ENCODE results near the gene TNS1. TPM values are rescaled to one million over a fixed set of nuclear protein-coding genes. Genes with fewer than 3 reads are reported as not detected.

The TNS1 gene
- total RNA-seq, 4 donors from 2014 or later, result 23.1 to 156 (median 81.1) TPM

DNA sequence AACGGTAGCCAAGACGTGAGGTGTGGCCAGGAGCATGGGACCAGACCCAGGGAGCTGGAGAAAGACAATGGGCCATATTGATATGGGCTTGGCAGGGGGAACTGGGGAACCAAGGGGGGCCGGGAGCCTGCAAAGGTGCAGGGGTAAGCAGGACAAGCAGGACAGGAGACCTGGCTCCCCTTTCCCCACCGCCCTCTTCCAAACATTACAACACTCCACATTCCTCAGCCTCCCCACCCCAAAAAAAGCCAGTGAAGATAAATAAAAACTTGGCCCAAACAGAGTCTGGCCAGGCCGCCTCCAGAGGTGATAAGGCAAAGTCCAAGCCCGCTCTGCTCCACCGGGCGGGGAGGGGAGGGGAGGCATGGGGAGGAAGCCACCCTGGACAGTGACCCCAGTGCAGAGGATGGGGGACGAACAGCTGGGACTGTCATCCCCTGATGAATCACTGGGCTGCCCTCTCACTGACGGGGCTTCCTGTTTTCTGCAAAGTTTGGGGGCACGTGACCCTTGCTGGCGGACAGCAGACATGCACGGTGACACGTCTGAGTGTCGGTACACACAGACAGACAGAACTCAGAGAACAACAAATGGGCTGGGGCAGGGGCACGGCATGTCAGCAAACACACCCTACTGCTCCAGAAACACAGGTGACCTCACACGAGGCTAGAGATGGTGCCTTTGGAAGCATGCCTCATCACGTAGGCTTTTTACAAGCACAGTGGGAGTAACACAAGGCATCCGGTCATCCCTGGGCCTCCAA, 100.2 kb downstream of the TNS1 start:
- peaks cover 0 to 6% (median 0%) of the 10 kb centered on the region in 3 donors for H3K36me3 ChIP-seq
- H3K27me3 ChIP-seq, result no peaks in the 10 kb centered on the region
- no peak for TF ChIP-seq POLR2A (IDR thresholded peaks at IDR 0.05)
- TF ChIP-seq, protein P1, sequence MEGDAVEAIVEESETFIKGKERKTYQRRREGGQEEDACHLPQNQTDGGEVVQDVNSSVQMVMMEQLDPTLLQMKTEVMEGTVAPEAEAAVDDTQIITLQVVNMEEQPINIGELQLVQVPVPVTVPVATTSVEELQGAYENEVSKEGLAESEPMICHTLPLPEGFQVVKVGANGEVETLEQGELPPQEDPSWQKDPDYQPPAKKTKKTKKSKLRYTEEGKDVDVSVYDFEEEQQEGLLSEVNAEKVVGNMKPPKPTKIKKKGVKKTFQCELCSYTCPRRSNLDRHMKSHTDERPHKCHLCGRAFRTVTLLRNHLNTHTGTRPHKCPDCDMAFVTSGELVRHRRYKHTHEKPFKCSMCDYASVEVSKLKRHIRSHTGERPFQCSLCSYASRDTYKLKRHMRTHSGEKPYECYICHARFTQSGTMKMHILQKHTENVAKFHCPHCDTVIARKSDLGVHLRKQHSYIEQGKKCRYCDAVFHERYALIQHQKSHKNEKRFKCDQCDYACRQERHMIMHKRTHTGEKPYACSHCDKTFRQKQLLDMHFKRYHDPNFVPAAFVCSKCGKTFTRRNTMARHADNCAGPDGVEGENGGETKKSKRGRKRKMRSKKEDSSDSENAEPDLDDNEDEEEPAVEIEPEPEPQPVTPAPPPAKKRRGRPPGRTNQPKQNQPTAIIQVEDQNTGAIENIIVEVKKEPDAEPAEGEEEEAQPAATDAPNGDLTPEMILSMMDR (IDR thresholded peaks at IDR 0.05), result no peak
- DNase-seq, result peak in 2 of 3 donors; percentile 43 to 83
- H3K27ac ChIP-seq, result peak overlapping the region; percentile 66 to 92 (median 80)
- H3K4me1 ChIP-seq, result peaks cover 0 to 82% (median 2%) of the 10 kb centered on the region in 4 donors
- peak overlapping the region in 1 of 4 donors; percentile 14 for H3K4me3 ChIP-seq
- H3K9me3 ChIP-seq, result no peaks in the 10 kb centered on the region

DNA sequence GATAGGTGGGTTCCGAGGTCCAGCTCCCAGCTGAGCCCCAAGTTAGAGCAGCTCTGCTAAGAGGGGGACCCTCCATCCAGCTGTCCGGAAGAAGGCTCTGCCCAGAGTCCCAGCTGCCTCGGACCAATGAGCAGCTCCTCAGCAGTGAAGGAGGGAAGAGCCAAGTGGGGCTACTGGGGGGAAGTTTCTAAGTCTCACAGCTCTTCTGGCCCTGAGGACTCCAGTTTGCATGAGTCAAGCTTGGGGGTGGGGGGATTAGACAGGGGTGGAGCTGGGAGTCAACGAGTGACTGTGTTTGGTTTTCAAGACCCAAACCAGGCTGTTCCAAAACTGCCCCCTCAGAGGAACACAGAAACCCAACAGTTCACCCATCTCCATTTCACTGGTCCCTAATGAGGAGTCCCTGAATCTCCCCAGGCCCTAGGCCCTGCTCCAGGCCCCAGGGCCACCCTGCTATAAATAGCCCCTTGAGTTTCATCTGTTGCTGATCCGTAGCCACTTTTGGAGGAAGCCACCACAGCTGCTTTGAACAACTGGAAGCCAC, 100.9 kb downstream of the TNS1 start:
- Histone ChIP-seq H3K4me3 (no peak overlapping the region), H3K27ac (peak overlapping the region; percentile 66 to 92 (median 80)), H3K9me3 (no peaks in the 10 kb centered on the region), H3K27me3 (no peaks in the 10 kb centered on the region), H3K4me1 (peaks cover 0 to 75% (median 2%) of the 10 kb centered on the region in 4 donors), H3K36me3 (peaks cover 0 to 12% (median 0%) of the 10 kb centered on the region in 3 donors)
- no peak for DNase-seq
- no peak for TF ChIP-seq POLR2A (IDR thresholded peaks at IDR 0.05)
- TF ChIP-seq, protein P1 (IDR thresholded peaks at IDR 0.05), result no peak

DNA sequence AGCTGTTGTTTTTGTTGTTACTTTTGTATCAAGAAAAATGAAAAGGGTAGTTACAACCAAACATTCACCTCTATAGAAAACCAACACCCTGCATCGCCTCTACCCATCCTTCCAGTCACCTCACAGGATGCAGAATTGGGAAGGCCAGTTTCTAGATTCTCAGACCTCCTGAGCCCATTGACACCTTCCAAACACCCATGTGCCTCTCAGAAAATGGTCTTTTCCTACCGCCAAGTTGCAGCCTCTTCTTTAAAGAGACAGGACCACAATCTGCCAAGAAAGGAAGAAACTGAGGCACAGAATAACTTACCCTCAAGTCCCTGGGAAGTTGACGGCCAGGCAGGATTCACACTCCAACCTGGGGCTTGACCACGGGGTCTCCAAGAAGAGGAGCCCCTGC, 101.4 kb downstream of the TNS1 start:
- Histone ChIP-seq H3K4me1 (peaks cover 0 to 72% (median 2%) of the 10 kb centered on the region in 4 donors), H3K4me3 (no peak overlapping the region)
- TF ChIP-seq, protein P1 (IDR thresholded peaks at IDR 0.05), result no peak
- no peak for TF ChIP-seq POLR2A (IDR thresholded peaks at IDR 0.05)

DNA sequence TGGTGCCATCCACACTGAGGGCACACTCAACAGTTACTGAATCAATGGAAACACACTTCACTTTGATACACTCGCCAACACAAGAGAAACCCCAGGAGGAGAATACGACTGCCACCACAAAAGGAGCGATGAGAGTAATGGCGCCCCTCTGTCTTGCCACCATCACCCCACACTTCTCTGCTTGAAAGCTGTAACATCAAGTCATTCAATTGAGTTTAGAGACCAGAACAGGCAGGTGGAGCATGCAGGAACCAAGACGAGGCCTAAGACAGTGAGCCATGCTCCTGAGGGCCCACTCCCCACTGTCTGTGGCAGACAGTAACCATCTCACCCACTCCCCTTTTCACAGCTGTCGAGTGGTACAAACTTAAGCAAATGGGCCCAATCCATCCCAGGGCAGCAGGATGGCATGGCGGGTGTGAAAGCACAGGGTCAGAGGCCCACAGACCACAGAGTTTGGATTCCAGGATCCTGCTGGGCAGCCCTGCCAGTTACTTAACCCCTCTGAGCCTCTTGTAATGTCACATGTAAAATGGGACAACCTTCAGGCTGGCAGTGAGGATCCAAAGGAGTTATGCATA, 101.9 kb downstream of the TNS1 start:
- Histone ChIP-seq H3K27ac (peak overlapping the region in 3 of 4 donors; percentile 7 to 92 (median 86)), H3K4me1 (peaks cover 0 to 67% (median 2%) of the 10 kb centered on the region in 4 donors), H3K36me3 (peaks cover 0 to 20% (median 0%) of the 10 kb centered on the region in 3 donors), H3K4me3 (no peak overlapping the region), H3K27me3 (no peaks in the 10 kb centered on the region), H3K9me3 (no peaks in the 10 kb centered on the region)
- TF ChIP-seq, protein P1 (IDR thresholded peaks at IDR 0.05), result no peak
- no peak for TF ChIP-seq POLR2A (IDR thresholded peaks at IDR 0.05)
- no peak for DNase-seq

More for the DNA sequence above, 101.4 kb downstream of the TNS1 start:
- H3K9me3 ChIP-seq, result no peaks in the 10 kb centered on the region
- no peak for DNase-seq
- H3K27ac ChIP-seq, result peak overlapping the region; percentile 22 to 92 (median 76)
- peaks cover 0 to 14% (median 0%) of the 10 kb centered on the region in 3 donors for H3K36me3 ChIP-seq
- no peaks in the 10 kb centered on the region for H3K27me3 ChIP-seq

DNA sequence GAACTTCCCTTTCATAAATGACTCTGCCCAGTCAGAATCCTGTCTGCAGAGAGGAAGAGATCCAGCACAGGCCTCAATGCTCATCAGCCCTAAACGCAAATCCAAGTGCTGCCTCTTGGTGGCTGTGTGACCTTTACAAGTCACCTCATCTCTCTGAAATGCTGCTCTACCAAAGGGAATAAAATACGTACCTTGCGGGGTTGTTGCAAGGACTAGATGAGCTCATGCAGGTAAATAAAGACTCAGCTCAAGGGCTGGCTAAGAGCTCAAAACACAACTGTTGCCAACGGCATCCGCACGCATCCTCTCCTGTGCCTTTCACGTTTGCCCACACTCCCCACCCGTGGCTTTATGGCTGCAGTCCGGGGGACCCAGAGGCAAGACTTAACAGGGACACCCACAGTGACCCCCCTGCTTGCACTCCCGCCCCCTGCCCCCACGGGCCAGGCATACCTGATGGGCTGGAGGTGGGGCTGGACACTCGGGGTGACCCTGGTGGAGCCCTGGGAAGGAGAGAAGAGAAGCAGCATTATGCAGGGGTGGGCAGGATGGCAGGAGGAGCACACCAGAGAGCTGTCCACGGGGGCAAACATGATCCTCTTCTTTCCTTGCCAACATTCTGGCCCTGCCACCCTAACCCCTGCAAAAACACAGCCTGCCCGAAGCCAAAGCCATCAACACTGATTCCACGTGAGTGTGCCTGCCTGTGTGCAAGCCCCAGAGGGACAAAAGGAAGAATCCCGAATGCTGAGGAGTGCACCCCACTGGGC, 102.6 kb downstream of the TNS1 start:
- DNase-seq, result no peak
- H3K27ac ChIP-seq, result peak overlapping the region in 3 of 4 donors; percentile 7 to 92 (median 52)
- H3K4me3 ChIP-seq, result no peak overlapping the region
- peaks cover 0 to 26% (median 0%) of the 10 kb centered on the region in 3 donors for H3K36me3 ChIP-seq
- no peaks in the 10 kb centered on the region for H3K9me3 ChIP-seq
- no peaks in the 10 kb centered on the region for H3K27me3 ChIP-seq
- TF ChIP-seq POLR2A (IDR thresholded peaks at IDR 0.05), result no peak
- TF ChIP-seq, protein P1 (IDR thresholded peaks at IDR 0.05), result no peak
- H3K4me1 ChIP-seq, result peaks cover 0 to 60% (median 2%) of the 10 kb centered on the region in 4 donors

Data from Peyer's patch (tissue), 4 donors.